Choroid plexus epithelial cell (primary cell): ENCODE data around the gene HABP4.

ENCODE experiments used
- DNase-seq: peaks from one replicate; pipeline ENCODE4 v3.0.0-alpha.2; 2010; ENCODE audit warnings: low read depth
- H3K4me3 ChIP-seq: 2 replicates; pipeline ENCODE4 v1.5.1; 2011; ENCODE audit warnings: low read depth, mild to moderate bottlenecking, control low read depth, low read length, moderate library complexity
- TF ChIP-seq, protein P1 (sequence below): conservative IDR thresholded peaks from 2 replicates; pipeline ENCODE4 v1.5.1; 2011; ENCODE audit warnings: low read depth, mild to moderate bottlenecking, control low read depth, inconsistent platforms, low read length, moderate library complexity

The HABP4 gene, protein sequence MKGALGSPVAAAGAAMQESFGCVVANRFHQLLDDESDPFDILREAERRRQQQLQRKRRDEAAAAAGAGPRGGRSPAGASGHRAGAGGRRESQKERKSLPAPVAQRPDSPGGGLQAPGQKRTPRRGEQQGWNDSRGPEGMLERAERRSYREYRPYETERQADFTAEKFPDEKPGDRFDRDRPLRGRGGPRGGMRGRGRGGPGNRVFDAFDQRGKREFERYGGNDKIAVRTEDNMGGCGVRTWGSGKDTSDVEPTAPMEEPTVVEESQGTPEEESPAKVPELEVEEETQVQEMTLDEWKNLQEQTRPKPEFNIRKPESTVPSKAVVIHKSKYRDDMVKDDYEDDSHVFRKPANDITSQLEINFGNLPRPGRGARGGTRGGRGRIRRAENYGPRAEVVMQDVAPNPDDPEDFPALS

GRCh38 chr9:96449845-96450612 lies at the start of gene HABP4:
HABP4 (plus strand) TSS chr9:96450169; CDS start chr9:96450280, 111 bp downstream.
- H3K4me3 ChIP-seq: peak within 1 kb of the TSS; percentile 77
- TF ChIP-seq, protein P1, sequence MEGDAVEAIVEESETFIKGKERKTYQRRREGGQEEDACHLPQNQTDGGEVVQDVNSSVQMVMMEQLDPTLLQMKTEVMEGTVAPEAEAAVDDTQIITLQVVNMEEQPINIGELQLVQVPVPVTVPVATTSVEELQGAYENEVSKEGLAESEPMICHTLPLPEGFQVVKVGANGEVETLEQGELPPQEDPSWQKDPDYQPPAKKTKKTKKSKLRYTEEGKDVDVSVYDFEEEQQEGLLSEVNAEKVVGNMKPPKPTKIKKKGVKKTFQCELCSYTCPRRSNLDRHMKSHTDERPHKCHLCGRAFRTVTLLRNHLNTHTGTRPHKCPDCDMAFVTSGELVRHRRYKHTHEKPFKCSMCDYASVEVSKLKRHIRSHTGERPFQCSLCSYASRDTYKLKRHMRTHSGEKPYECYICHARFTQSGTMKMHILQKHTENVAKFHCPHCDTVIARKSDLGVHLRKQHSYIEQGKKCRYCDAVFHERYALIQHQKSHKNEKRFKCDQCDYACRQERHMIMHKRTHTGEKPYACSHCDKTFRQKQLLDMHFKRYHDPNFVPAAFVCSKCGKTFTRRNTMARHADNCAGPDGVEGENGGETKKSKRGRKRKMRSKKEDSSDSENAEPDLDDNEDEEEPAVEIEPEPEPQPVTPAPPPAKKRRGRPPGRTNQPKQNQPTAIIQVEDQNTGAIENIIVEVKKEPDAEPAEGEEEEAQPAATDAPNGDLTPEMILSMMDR: no peak
- DNase-seq: peak; percentile 95

- TF ChIP-seq, protein P1: no peak
- DNase-seq: no peak
- no peak overlapping the region for H3K4me3 ChIP-seq
Observed at GRCh38 chr9:96408409-96409280, 41.3 kb upstream of the HABP4 start.

DNA sequence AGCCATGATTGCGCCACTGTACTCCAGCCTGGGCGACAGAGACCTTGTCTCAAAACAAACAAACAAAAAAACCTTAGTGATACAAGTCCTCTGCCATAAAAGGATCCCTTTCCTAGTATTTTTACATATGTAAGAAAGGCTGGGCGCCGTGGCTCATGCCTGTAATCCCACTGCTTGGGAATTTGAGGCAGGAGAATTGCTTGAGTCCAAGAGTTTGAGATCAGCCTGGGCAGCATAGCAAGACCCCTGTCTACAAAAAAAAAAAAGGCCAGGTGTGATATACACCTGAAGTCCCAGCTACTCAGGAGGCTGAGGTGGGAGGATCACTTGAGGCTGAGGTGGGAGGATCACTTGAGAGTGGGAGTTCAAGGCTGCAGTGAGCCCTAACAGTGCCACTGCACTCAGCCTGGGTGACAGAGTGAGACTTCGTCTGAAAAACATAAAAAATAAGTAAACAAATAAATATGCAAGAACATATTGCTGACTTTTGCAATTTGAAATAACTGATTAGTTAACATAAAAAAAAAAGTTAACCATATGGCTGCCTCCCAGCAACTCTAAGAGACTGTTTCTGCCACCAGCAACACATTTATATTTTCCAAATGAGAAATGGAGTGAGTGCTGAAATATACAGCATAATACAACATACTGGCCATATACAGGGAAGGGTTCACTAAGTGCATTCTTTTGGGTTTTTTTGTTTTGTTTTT lies 38.7 kb upstream of the HABP4 start:
- H3K4me3 ChIP-seq: no peak overlapping the region
- no peak for DNase-seq
- TF ChIP-seq, protein P1: no peak

- H3K4me3 ChIP-seq: no peak overlapping the region
- TF ChIP-seq, protein P1: no peak
- DNase-seq: no peak
Observed at GRCh38 chr9:96412174-96412913, 37.6 kb upstream of the HABP4 start.

- TF ChIP-seq, protein P1: no peak
- no peak for DNase-seq
- H3K4me3 ChIP-seq: no peak overlapping the region
Observed at GRCh38 chr9:96413302-96414221, 36.4 kb upstream of the HABP4 start.
